Measurements from ENCODE around the gene MTCL1. TPM values are rescaled to one million over a fixed set of nuclear protein-coding genes. Genes with fewer than 3 reads are reported as not detected.

Gene MTCL1
- total RNA-seq, 1 experiment from 2014 or later = 28.3 TPM

DNA sequence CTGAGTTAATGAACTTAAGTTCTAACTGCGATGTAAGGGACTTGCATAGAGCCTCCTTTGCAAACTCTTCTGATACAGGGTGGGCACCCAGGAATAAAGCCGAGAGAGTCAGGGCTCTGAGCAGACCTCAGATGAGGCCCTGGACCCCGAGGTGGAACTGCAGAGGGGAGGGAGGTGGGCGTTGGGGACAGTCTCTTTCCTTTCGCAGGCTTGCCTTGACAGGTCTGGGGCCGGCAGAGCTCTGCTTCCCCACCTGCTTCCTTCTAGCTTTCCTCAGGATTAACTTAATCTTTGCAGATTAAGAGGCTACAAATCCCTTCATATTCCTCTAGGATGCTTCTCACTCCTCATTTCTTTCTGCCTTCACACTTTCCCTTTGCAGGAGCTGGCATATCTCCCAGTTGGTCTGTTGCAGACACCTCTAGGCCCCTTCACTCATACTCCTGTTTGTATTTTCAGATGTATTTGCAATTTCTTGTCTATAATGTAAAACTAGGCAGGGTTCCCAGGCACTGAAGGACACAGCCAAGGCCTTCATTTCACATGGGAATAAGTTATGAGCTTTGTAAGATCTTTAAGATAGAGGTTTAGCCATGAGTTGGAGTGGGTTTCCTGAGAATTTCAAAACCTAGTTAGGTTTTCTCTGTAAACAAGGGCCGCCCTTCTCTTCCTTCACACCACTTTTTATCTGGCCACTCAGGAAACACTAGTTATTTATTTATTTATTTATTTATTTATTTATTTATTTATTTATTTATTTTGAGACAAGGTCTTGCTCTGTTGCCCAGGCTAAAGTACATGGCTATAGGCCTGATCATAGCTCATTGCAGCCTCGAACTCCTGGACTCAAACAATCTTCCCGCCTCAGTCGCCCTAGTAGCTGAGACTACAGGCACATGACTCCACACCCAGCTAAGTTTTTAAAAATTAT lies 70.9 kb downstream of the MTCL1 start:
- Mint-ChIP-seq H3K27ac (ENCODE audit: unreplicated experiment) (no peak overlapping the region), H3K36me3 (ENCODE audit: insufficient read depth, unreplicated experiment) (no peaks in the 10 kb centered on the region), H3K4me1 (ENCODE audit: low read depth, unreplicated experiment) (no peaks in the 10 kb centered on the region), H3K27me3 (ENCODE audit: insufficient read depth, unreplicated experiment) (no peaks in the 10 kb centered on the region), H3K4me3 (ENCODE audit: unreplicated experiment) (no peak overlapping the region), H3K9me3 (ENCODE audit: unreplicated experiment) (no peaks in the 10 kb centered on the region)
- no peaks in the 10 kb centered on the region for H3K4me1 ChIP-seq
- CTCF ChIA-PET = no interaction called here
- no peak overlapping the region for H3K4me3 ChIP-seq (ENCODE audit: low read depth, low read length)
- H3K36me3 ChIP-seq (ENCODE audit: control insufficient read depth, insufficient read depth, low read length) = no peaks in the 10 kb centered on the region; the same call in 1 of the 2 replicates
- H3K27me3 ChIP-seq (replicated peaks; ENCODE audit: control insufficient read depth, insufficient read depth, low read length) = no peaks in the 10 kb centered on the region
- BruUV-seq (replicated peaks) = no TSS peak
- intact Hi-C loops (cut with micrococcal nuclease; ENCODE audit: unreplicated experiment) = no loop called here
- DNase-seq = no peak
- H3K9me3 ChIP-seq = no peaks in the 10 kb centered on the region; the same call in 1 of the 2 replicates
- no peak for TF ChIP-seq CTCF (IDR thresholded peaks at IDR 0.05; ENCODE audit: insufficient read depth in 1 of 2, low read depth in 1 of 2, low read length in 1 of 2, severe bottlenecking in 1 of 2, unreplicated experiment in 1 of 2)
- POLR2A ChIA-PET = interaction anchor here (1.0 kb wide), 1 partner anchor 71 kb away, joined by 3 read pairs; the partner anchor contains the start of gene MTCL1

DNA sequence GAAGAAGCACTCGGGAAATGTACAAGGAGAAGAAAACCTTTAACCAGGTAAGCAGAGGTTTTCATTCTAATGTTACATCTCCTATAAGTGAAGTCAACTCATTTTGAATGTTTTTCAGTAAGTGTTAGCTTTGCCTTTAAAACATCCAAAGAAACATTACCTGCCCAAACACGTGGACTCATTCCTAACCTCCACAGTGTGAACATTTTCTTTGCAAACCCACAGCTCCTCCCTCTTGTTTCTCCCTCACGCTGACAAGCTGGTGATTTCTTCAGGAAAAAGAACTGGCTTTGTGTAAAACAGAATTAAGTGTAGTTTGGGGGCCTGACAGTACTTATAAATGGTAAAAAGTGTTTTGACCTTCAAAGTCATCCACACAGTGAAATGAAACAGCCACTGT lies 72.5 kb downstream of the MTCL1 start:
- no peaks in the 10 kb centered on the region; the same call in 1 of the 2 replicates for H3K9me3 ChIP-seq
- H3K36me3 ChIP-seq (ENCODE audit: control insufficient read depth, insufficient read depth, low read length) = no peaks in the 10 kb centered on the region; the same call in 1 of the 2 replicates
- H3K27ac Mint-ChIP-seq (ENCODE audit: unreplicated experiment) = no peak overlapping the region
- H3K9me3 Mint-ChIP-seq (ENCODE audit: unreplicated experiment) = no peaks in the 10 kb centered on the region
- H3K4me1 Mint-ChIP-seq (ENCODE audit: low read depth, unreplicated experiment) = no peaks in the 10 kb centered on the region
- ChIA-PET CTCF (no interaction called here), POLR2A (interaction anchor here (1.6 kb wide), 1 partner anchor 9 kb away, joined by 7 read pairs; no protein-coding TSS in a partner anchor)
- H3K27me3 ChIP-seq (replicated peaks; ENCODE audit: control insufficient read depth, insufficient read depth, low read length) = no peaks in the 10 kb centered on the region
- H3K36me3 Mint-ChIP-seq (ENCODE audit: insufficient read depth, unreplicated experiment) = no peaks in the 10 kb centered on the region
- TF ChIP-seq CTCF (IDR thresholded peaks at IDR 0.05; ENCODE audit: insufficient read depth in 1 of 2, low read depth in 1 of 2, low read length in 1 of 2, severe bottlenecking in 1 of 2, unreplicated experiment in 1 of 2) = no peak
- no peaks in the 10 kb centered on the region for H3K4me1 ChIP-seq
- no peak overlapping the region for H3K4me3 Mint-ChIP-seq (ENCODE audit: unreplicated experiment)
- intact Hi-C loops (cut with micrococcal nuclease; ENCODE audit: unreplicated experiment) = no loop called here
- no peaks in the 10 kb centered on the region for H3K27me3 Mint-ChIP-seq (ENCODE audit: insufficient read depth, unreplicated experiment)
- BruUV-seq (replicated peaks) = no TSS peak
- DNase-seq = no peak
- no peak overlapping the region for H3K4me3 ChIP-seq (ENCODE audit: low read depth, low read length)

GRCh38 chr18:8778386-8778785 lies 73.0 kb downstream of the MTCL1 start:
- intact Hi-C loops (cut with micrococcal nuclease; ENCODE audit: unreplicated experiment) = no loop called here
- Mint-ChIP-seq H3K36me3 (ENCODE audit: insufficient read depth, unreplicated experiment) (no peaks in the 10 kb centered on the region), H3K9me3 (ENCODE audit: unreplicated experiment) (no peaks in the 10 kb centered on the region), H3K4me3 (ENCODE audit: unreplicated experiment) (no peak overlapping the region), H3K27me3 (ENCODE audit: insufficient read depth, unreplicated experiment) (no peaks in the 10 kb centered on the region), H3K4me1 (ENCODE audit: low read depth, unreplicated experiment) (no peaks in the 10 kb centered on the region), H3K27ac (ENCODE audit: unreplicated experiment) (no peak overlapping the region)
- Histone ChIP-seq H3K4me3 (ENCODE audit: low read depth, low read length) (no peak overlapping the region), H3K36me3 (ENCODE audit: control insufficient read depth, insufficient read depth, low read length) (no peaks in the 10 kb centered on the region; the same call in 1 of the 2 replicates), H3K9me3 (no peaks in the 10 kb centered on the region), H3K4me1 (no peaks in the 10 kb centered on the region), H3K27me3 (replicated peaks; ENCODE audit: control insufficient read depth, insufficient read depth, low read length) (no peaks in the 10 kb centered on the region)
- CTCF ChIA-PET = no interaction called here
- no peak for TF ChIP-seq CTCF (IDR thresholded peaks at IDR 0.05; ENCODE audit: insufficient read depth in 1 of 2, low read depth in 1 of 2, low read length in 1 of 2, severe bottlenecking in 1 of 2, unreplicated experiment in 1 of 2)
- DNase-seq = no peak
- POLR2A ChIA-PET = interaction anchor here (1.6 kb wide), 1 partner anchor 9 kb away, joined by 7 read pairs; no protein-coding TSS in a partner anchor
- no TSS peak for BruUV-seq (replicated peaks)
